GM10266 (cell line): ENCODE measurements around the gene HCST.

ENCODE experiments used
- DNase-seq: peaks from one replicate; pipeline ENCODE4 v3.0.0; 2012; ENCODE audit errors: extremely low spot score
- CTCF ChIP-seq: IDR thresholded peaks from 2 replicates; pipeline ENCODE4 v1.5.1; 2012; ENCODE audit warnings: mild to moderate bottlenecking, low read depth; ENCODE audit not compliant: control insufficient read depth, insufficient read depth; ENCODE audit errors: missing control alignments

Gene HCST

GRCh38 chr19:35869327-35870123 lies 32.8 kb upstream of the HCST start:
- peak; percentile 92 for DNase-seq
- TF ChIP-seq CTCF, result no peak

GRCh38 chr19:35870124-35870736 lies 32.1 kb upstream of the HCST start:
- DNase-seq, result peak; percentile 81

- no peak for DNase-seq
- no peak for TF ChIP-seq CTCF
Observed at GRCh38 chr19:35870798-35871197, 31.5 kb upstream of the HCST start.

- DNase-seq, result no peak
- no peak for TF ChIP-seq CTCF
Observed at GRCh38 chr19:35871611-35872010, 30.7 kb upstream of the HCST start.

GRCh38 chr19:35872180-35872579 lies 30.1 kb upstream of the HCST start:
- no peak for TF ChIP-seq CTCF
- no peak for DNase-seq

GRCh38 chr19:35874392-35874930 lies 27.9 kb upstream of the HCST start:
- TF ChIP-seq CTCF, result no peak
- no peak for DNase-seq

GRCh38 chr19:35879068-35879467 lies 23.3 kb upstream of the HCST start:
- TF ChIP-seq CTCF, result no peak
- no peak for DNase-seq
